GM12878 (cell line): ENCODE results near the gene KRT7. TPM values are rescaled to one million over a fixed set of nuclear protein-coding genes. Genes with fewer than 3 reads are reported as not detected.

Source experiments
- ATAC-seq: fragments of 200-7000 bp; cut with Tn5 transposase; 3 replicates; pipeline ENCODE4 v1.9.1; 2020; ENCODE audit warnings: mild to moderate bottlenecking, moderate library complexity
- BruUV-seq: library from RNA; stranded (reverse); fragments of 400-500 nt; replicated peaks from 2 replicates; lab custom pipeline; 2021; lab: Mats Ljungman, UMichigan
- CTCF ChIA-PET: fragments of 300-600 bp; sonication (Branson Sonifier 250); formaldehyde crosslinking; extraction: SDS; loops from one replicate; lab custom pipeline; 2021; ENCODE audit warnings: inconsistent platforms; lab: Yijun Ruan, JAX
- POLR2A ChIA-PET: fragments of 350-600 bp; formaldehyde crosslinking; extraction: SDS; loops from one replicate; lab custom pipeline; 2021; ENCODE audit warnings: inconsistent platforms; lab: Charles Lee
- RAD21 ChIA-PET: fragments of 300-600 bp; sonication (Branson Sonifier 250); formaldehyde crosslinking; loops from one replicate; lab custom pipeline; 2023; ENCODE audit warnings: antibody characterized with exemption; ENCODE audit not compliant: unreplicated experiment; lab: Charles Lee
- SMC1A ChIA-PET: fragments of 300-600 bp; sonication (Branson Sonifier 250); formaldehyde crosslinking; loops from one replicate; lab custom pipeline; 2023; ENCODE audit not compliant: unreplicated experiment, uncharacterized antibody; lab: Charles Lee
- DNase-seq: peaks from one replicate; pipeline ENCODE4 v3.0.0-alpha.2; 2011; ENCODE audit warnings: low read depth, low spot score
- FAIRE-seq: peaks from 3 replicates; lab custom pipeline; 2011; peaks lifted over from hg19 to GRCh38; lab: Jason Lieb, UNC
- H2AFZ ChIP-seq: 2 replicates; pipeline ENCODE4 v1.6.0; 2011; ENCODE audit warnings: low read depth, low read length, control low read depth; ENCODE audit not compliant: control insufficient read depth
- H3K27ac ChIP-seq: 2 replicates; pipeline ENCODE4 v1.5.1; 2011; ENCODE audit warnings: control low read depth; ENCODE audit not compliant: control insufficient read depth, insufficient read depth
- H3K27me3 ChIP-seq, 2 experiments: replicated peaks in 1 of 2; 2 replicates each; pipeline versions ENCODE4 v1.6.0 to v1.6.1; 2011; ENCODE audit warnings: low read length in 1 of 2; ENCODE audit not compliant: control insufficient read depth in 2 of 2, insufficient read depth in 2 of 2
- H3K36me3 ChIP-seq, 2 experiments: 2 replicates each; pipeline ENCODE4 v1.5.1; 2011; ENCODE audit warnings: low read length in 1 of 2; ENCODE audit not compliant: control insufficient read depth in 2 of 2, insufficient read depth in 2 of 2
- H3K4me1 ChIP-seq: 2 replicates; pipeline ENCODE4 v1.6.1; 2011; ENCODE audit warnings: mild to moderate bottlenecking, low read length, moderate library complexity, mixed read lengths; ENCODE audit not compliant: control insufficient read depth, insufficient read depth
- H3K4me2 ChIP-seq: 2 replicates; pipeline ENCODE4 v1.6.0; 2011; ENCODE audit warnings: control low read depth; ENCODE audit not compliant: control insufficient read depth, insufficient read depth
- H3K4me3 ChIP-seq: fragments of 200-600 bp; sonication (generic); 2 replicates; pipeline ENCODE4 v1.5.1; 2016
- H3K79me2 ChIP-seq: 2 replicates; pipeline ENCODE4 v1.6.0; 2011; ENCODE audit warnings: low read length; ENCODE audit not compliant: control insufficient read depth, insufficient read depth
- H3K9ac ChIP-seq: 2 replicates; pipeline ENCODE4 v1.8.0; 2011; ENCODE audit warnings: low read length, control low read depth, mixed read lengths; ENCODE audit not compliant: control insufficient read depth, insufficient read depth
- H3K9me3 ChIP-seq: replicated peaks from 3 replicates; pipeline ENCODE4 v1.5.1; 2011; ENCODE audit warnings: mild to moderate bottlenecking, low read length; ENCODE audit not compliant: control insufficient read depth, insufficient read depth
- H4K20me1 ChIP-seq: 2 replicates; pipeline ENCODE4 v1.6.0; 2011; ENCODE audit not compliant: control insufficient read depth, insufficient read depth
- ASH2L ChIP-seq: fragments of 300-600, 200-600 bp; sonication (generic); IDR thresholded peaks from 2 replicates; pipeline ENCODE4 v1.6.1; 2017; ENCODE audit warnings: low read depth, mild to moderate bottlenecking, borderline replicate concordance
- BMI1 ChIP-seq: fragments of 450-650 bp; IDR thresholded peaks from 2 replicates; pipeline ENCODE4 v1.6.1; 2016; ENCODE audit warnings: mild to moderate bottlenecking, moderate library complexity, borderline replicate concordance
- CBX3 ChIP-seq: fragments of 200-600 bp; sonication (generic); IDR thresholded peaks from 2 replicates; pipeline ENCODE4 v1.6.1; 2016; ENCODE audit warnings: low read depth, borderline replicate concordance
- EGR1 ChIP-seq, 2 experiments: IDR thresholded peaks; 1 replicate in 1 of 2; 2 replicates in 1 of 2; pipeline ENCODE4 v1.6.1; 2011 to 2012; ENCODE audit warnings: low read depth in 2 of 2, low read length in 2 of 2, borderline replicate concordance in 1 of 2, mild to moderate bottlenecking in 1 of 2, moderate library complexity in 1 of 2
- GABPA ChIP-seq: IDR thresholded peaks from 2 replicates; pipeline ENCODE4 v1.6.1; 2014; ENCODE audit warnings: antibody characterized with exemption, low read depth, mild to moderate bottlenecking, inconsistent platforms
- HSF1 ChIP-seq: fragments of 150-350 bp; IDR thresholded peaks from 2 replicates; pipeline ENCODE4 v1.6.1; 2014; ENCODE audit warnings: mild to moderate bottlenecking, low read depth, low read length
- IRF5 ChIP-seq: fragments of 450-650 bp; IDR thresholded peaks from 2 replicates; pipeline ENCODE4 v1.6.1; 2017; ENCODE audit warnings: borderline replicate concordance
- KDM1A ChIP-seq: fragments of 200-600 bp; sonication (generic); IDR thresholded peaks from 2 replicates; pipeline ENCODE4 v1.6.1; 2016; ENCODE audit warnings: borderline replicate concordance
- NBN ChIP-seq: fragments of 450-650 bp; IDR thresholded peaks from 2 replicates; pipeline ENCODE4 v1.6.1; 2016
- RCOR1 ChIP-seq: conservative IDR thresholded peaks from 2 replicates; pipeline ENCODE4 v1.6.1; 2012; ENCODE audit warnings: low read depth, low read length, improper control_type of control experiment
- RFX5 ChIP-seq: IDR thresholded peaks from 2 replicates; pipeline ENCODE4 v1.6.1; 2011; ENCODE audit warnings: low read depth, low read length, improper control_type of control experiment
- SIX5 ChIP-seq: IDR thresholded peaks from 2 replicates; pipeline ENCODE4 v1.6.1; 2011; ENCODE audit warnings: mild to moderate bottlenecking, low read depth, low read length, moderate library complexity; ENCODE audit not compliant: severe bottlenecking
- SMAD1 ChIP-seq: fragments of 450-650 bp; IDR thresholded peaks from 2 replicates; pipeline ENCODE4 v1.6.1; 2018; ENCODE audit warnings: mild to moderate bottlenecking, low read depth; ENCODE audit not compliant: partially characterized antibody
- SREBF1 ChIP-seq: IDR thresholded peaks from 2 replicates; pipeline ENCODE4 v1.6.1; 2012; ENCODE audit warnings: mild to moderate bottlenecking, low read length
- TAF1 ChIP-seq: IDR thresholded peaks from 2 replicates; pipeline ENCODE4 v1.6.1; 2011; ENCODE audit warnings: mild to moderate bottlenecking, low read depth, low read length, borderline replicate concordance
- TCF3 ChIP-seq: IDR thresholded peaks from 2 replicates; pipeline ENCODE4 v1.6.1; 2012; ENCODE audit warnings: low read depth, mild to moderate bottlenecking, low read length, borderline replicate concordance; ENCODE audit not compliant: insufficient read depth
- TCF7 ChIP-seq: IDR thresholded peaks from 2 replicates; pipeline ENCODE4 v1.6.1; 2014; ENCODE audit warnings: antibody characterized with exemption, borderline replicate concordance
- ZNF24 ChIP-seq: fragments of 450-650 bp; IDR thresholded peaks from 2 replicates; pipeline ENCODE4 v1.6.1; 2017; ENCODE audit warnings: antibody characterized with exemption, mild to moderate bottlenecking
- ZNF384 ChIP-seq: IDR thresholded peaks from 2 replicates; pipeline ENCODE4 v1.6.1; 2012; ENCODE audit warnings: low read depth, mild to moderate bottlenecking, low read length, improper control_type of control experiment, borderline replicate concordance
- WGBS: methylation state at CpG from one replicate; pipeline ENCODE4 v1.1.6; 2016; ENCODE audit warnings: low lambda C conversion rate; ENCODE audit not compliant: insufficient replicate concordance, insufficient coverage; ENCODE audit errors: missing lambda C conversion rate; 5-methylcytosine and 5-hydroxymethylcytosine counted together
- in situ Hi-C: fragments of 300-500 bp; cut with MboI; formaldehyde crosslinking; loops from 9 replicates; pipeline ENCODE4 v1.14.3; 2018; ENCODE audit warnings: mixed read lengths
- intact Hi-C: fragments of 100-400 bp; cut with micrococcal nuclease; formaldehyde crosslinking; loops from one replicate; pipeline ENCODE4 v1.14.2; 2022; ENCODE audit not compliant: unreplicated experiment
- polyA plus RNA-seq, 11 experiments: library from polyadenylated mRNA; depleted of rRNA in 4 of 11; unstranded in 6 of 11; stranded (reverse) in 5 of 11; fragments of >200 nt; fragmentation: Nextera tagmentation in 4 of 11; fragmentation: Illumina TruSeq in 1 of 11; extraction: Ambion mirVana in 4 of 11; extraction: Trizol in 1 of 11; gene quantifications; 1 replicate in 1 of 11; 2 replicates in 10 of 11; pipeline versions ENCODE4 v1.2.1 to v1.2.3, GENCODE V29; 2011 to 2016; ENCODE audit warnings: inconsistent platforms in 2 of 11, missing spikeins in 2 of 11, low read depth in 1 of 11
- total RNA-seq, 4 experiments: library from RNA; depleted of rRNA in 3 of 4; stranded (reverse); fragments of >200 nt in 3 of 4; fragmentation: Illumina TruSeq in 1 of 4; extraction: Trizol in 1 of 4; gene quantifications; 2 replicates each; pipeline versions ENCODE4 v1.2.1 to v1.2.3, GENCODE V29; 2013 to 2021

Gene KRT7
- total and polyA plus RNA-seq, 10 of the 15 experiments (the other 5 are each of a cell fraction or from before 2014, with no cell fraction given) = 0.90 to 18.7 (median 4.8) TPM

GRCh38 chr12:52235001-52235764 lies 2.1 kb downstream of the KRT7 start:
- no peaks in the 10 kb centered on the region for H3K79me2 ChIP-seq
- H3K4me2 ChIP-seq = no peak overlapping the region
- H3K4me3 ChIP-seq = no peak overlapping the region
- no peak overlapping the region for H2AFZ ChIP-seq
- SMC1A ChIA-PET = no interaction called here
- intact Hi-C loops (no loop called here), in situ Hi-C loops (no loop called here)
- no peaks in the 10 kb centered on the region for H3K36me3 ChIP-seq
- H3K9me3 ChIP-seq = no peaks in the 10 kb centered on the region
- ATAC-seq (no peak), FAIRE-seq (no peak), DNase-seq (no peak)
- H3K27me3 ChIP-seq = peaks cover 4 to 14% of the 10 kb centered on the region in 2 experiments; a peak in 3 of 4 replicates
- TF ChIP-seq IRF5 = no peak
- TF ChIP-seq SMAD1 = no peak
- no peak for TF ChIP-seq ZNF24
- TF ChIP-seq SIX5 = no peak
- no peak for TF ChIP-seq TCF3
- TF ChIP-seq TAF1 = no peak
- no peak for TF ChIP-seq BMI1
- no peak for TF ChIP-seq TCF7
- no peak for TF ChIP-seq RCOR1
- TF ChIP-seq HSF1 = no peak
- TF ChIP-seq GABPA = no peak
- TF ChIP-seq SREBF1 = no peak
- no peak for TF ChIP-seq ZNF384
- no peak for TF ChIP-seq EGR1 (IDR thresholded peaks at IDR 0.05; ENCODE audit: borderline replicate concordance in 1 of 2, low read depth in 2 of 2, low read length in 2 of 2)
- no peak for TF ChIP-seq RFX5
- no peak for TF ChIP-seq CBX3
- no peak for TF ChIP-seq ASH2L
- no peak for TF ChIP-seq KDM1A
- TF ChIP-seq NBN = no peak
- RAD21 ChIA-PET = no interaction called here
- POLR2A ChIA-PET = no interaction called here
- CTCF ChIA-PET = interaction anchor here (4.1 to 4.2 kb wide), 2 partner anchors 14 to 45 kb away, joined by 20 to 26 read pairs; no protein-coding TSS in a partner anchor
- no peak overlapping the region for H3K9ac ChIP-seq
- H4K20me1 ChIP-seq = no peaks in the 10 kb centered on the region
- no TSS peak for BruUV-seq
- WGBS = 39% methylated on average over 15 of the region's 15 CpGs
- H3K4me1 ChIP-seq = no peaks in the 10 kb centered on the region
- H3K27ac ChIP-seq = no peak overlapping the region
